Measurements from ENCODE around the gene STRN3. TPM values are rescaled to one million over a fixed set of nuclear protein-coding genes. Genes with fewer than 3 reads are reported as not detected.
"Not testable (repeated sequence)": the region's sequence is repeated elsewhere in the genome, so short reads cannot be mapped to it uniquely, and the experiment has no call there.

STRN3 gene
- total RNA-seq, 1 donor from 2014 or later, result 32.8 TPM

DNA sequence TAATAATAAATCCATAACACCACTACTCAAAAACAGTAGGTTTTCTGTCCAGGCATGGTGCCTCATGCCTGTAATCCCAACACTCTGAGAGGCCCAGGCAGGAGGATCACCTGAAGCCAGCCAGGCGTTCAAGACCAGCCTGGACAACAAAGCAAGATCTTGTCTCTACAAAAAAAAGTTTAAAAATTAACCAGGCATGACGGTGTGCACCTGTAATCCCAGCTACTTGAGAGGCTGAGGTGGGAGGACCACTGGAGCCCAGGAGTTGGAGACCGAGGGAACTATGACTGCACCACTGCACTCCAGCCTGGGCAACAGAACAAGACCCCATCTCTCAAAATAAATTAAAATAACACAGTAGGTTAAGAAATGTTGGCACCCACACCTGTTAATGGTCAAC lies 45.2 kb downstream of the STRN3 start:
- Histone ChIP-seq H3K9me3 (no peaks in the 10 kb centered on the region), H3K36me3 (no peaks in the 10 kb centered on the region), H3K4me1 (peaks cover 25% of the 10 kb centered on the region), H3K27me3 (ENCODE audit: low read depth) (no peaks in the 10 kb centered on the region), H3K4me3 (no peak overlapping the region), H3K27ac (no peak overlapping the region)
- intact Hi-C loops (cut with DNase I), result no loop called here
- no peak for DNase-seq
- peak in 1 of 2 donors; percentile 11 for ATAC-seq
- no peak for TF ChIP-seq CTCF (IDR thresholded peaks at IDR 0.05)

GRCh38 chr14:30980106-30980704 lies 46.0 kb downstream of the STRN3 start:
- H3K4me3 ChIP-seq; intact Hi-C loops (cut with DNase I); DNase-seq; H3K27ac ChIP-seq; H3K27me3 ChIP-seq (ENCODE audit: low read depth); H3K9me3 ChIP-seq; H3K36me3 ChIP-seq: not testable (repeated sequence)
- peak; percentile 76 to 87 for ATAC-seq
- TF ChIP-seq CTCF (IDR thresholded peaks at IDR 0.05), result peak; percentile 70
- peaks cover 29% of the 10 kb centered on the region for H3K4me1 ChIP-seq

DNA sequence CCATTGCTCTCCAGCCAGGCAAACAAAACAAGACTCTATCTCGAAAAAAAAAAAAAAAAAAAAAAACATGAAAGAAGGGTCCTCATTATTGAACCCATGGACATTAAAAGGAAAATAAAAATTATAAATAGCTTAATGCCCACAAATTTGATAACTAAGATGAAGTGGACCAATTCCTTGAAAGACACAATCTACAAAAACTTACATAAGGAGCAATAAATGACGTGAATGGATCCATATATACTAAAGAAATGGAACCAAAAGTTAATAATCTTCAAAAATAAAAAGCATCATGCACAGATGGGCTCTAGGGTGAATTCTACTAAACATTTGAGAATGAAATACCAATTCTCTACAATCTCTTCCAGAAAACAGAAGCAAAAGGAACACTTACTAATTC lies 48.4 kb downstream of the STRN3 start:
- Histone ChIP-seq H3K4me1 (peaks cover 51% of the 10 kb centered on the region), H3K9me3 (no peaks in the 10 kb centered on the region), H3K4me3 (no peak overlapping the region), H3K27ac (no peak overlapping the region), H3K27me3 (ENCODE audit: low read depth) (no peaks in the 10 kb centered on the region), H3K36me3 (no peaks in the 10 kb centered on the region)
- ATAC-seq (no peak), DNase-seq (no peak)
- no peak for TF ChIP-seq CTCF (IDR thresholded peaks at IDR 0.05)
- intact Hi-C loops (cut with DNase I), result loop anchor here (5.0 kb wide), 1 partner anchor 100 kb away; no protein-coding TSS in a partner anchor

DNA sequence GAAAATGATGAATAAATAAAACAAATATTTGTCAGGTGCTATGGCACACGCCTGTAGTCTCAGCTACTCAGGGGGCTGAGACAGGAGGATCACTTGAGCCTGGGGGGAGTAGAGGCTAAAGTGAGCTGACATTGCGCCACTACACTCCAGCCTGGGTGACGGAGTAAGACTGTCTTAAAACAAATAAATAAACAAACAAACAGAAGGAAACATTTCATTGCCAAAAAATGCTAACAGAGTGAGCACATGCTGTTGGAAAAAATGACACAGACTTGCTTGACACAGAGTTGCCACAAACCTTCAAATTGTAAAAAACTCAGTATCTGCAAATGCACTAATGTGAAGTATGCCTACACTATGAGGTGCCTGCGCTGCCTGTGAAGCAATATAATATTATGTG lies 51.6 kb downstream of the STRN3 start:
- no peaks in the 10 kb centered on the region for H3K27me3 ChIP-seq (ENCODE audit: low read depth)
- H3K36me3 ChIP-seq, result no peaks in the 10 kb centered on the region
- no peaks in the 10 kb centered on the region for H3K9me3 ChIP-seq
- H3K27ac ChIP-seq, result no peak overlapping the region
- H3K4me3 ChIP-seq, result no peak overlapping the region
- ATAC-seq, result peak; percentile 32 to 69
- H3K4me1 ChIP-seq, result peaks cover 44% of the 10 kb centered on the region
- DNase-seq, result no peak
- no peak for TF ChIP-seq CTCF (IDR thresholded peaks at IDR 0.05)
- intact Hi-C loops (cut with DNase I), result loop anchor here (5.0 kb wide), 1 partner anchor 103 kb away; no protein-coding TSS in a partner anchor

- Histone ChIP-seq H3K9me3 (no peaks in the 10 kb centered on the region), H3K27ac (no peak overlapping the region), H3K4me1 (peaks cover 44% of the 10 kb centered on the region), H3K27me3 (ENCODE audit: low read depth) (no peaks in the 10 kb centered on the region), H3K4me3 (no peak overlapping the region), H3K36me3 (no peaks in the 10 kb centered on the region)
- intact Hi-C loops (cut with DNase I), result no loop called here
- ATAC-seq (no peak), DNase-seq (no peak)
- TF ChIP-seq CTCF (IDR thresholded peaks at IDR 0.05), result no peak
These were observed 53.1 kb downstream of the STRN3 start for GRCh38 chr14:30972882-30973582.

- H3K36me3 ChIP-seq; H3K9me3 ChIP-seq; intact Hi-C loops (cut with DNase I); H3K27me3 ChIP-seq (ENCODE audit: low read depth); ATAC-seq; H3K27ac ChIP-seq; DNase-seq; H3K4me3 ChIP-seq: not testable (repeated sequence)
- peaks cover 42% of the 10 kb centered on the region for H3K4me1 ChIP-seq
These were observed 54.0 kb downstream of the STRN3 start for GRCh38 chr14:30972036-30972732.
